Measurements from ENCODE around the gene SSBP2. TPM values are rescaled to one million over a fixed set of nuclear protein-coding genes. Genes with fewer than 3 reads are reported as not detected.
A peak's percentile ranks its signal among the peaks of the same experiment; 100 is the strongest.

SSBP2 gene
- total RNA-seq, 2 donors from 2014 or later = 11.1 to 28.0 TPM

DNA sequence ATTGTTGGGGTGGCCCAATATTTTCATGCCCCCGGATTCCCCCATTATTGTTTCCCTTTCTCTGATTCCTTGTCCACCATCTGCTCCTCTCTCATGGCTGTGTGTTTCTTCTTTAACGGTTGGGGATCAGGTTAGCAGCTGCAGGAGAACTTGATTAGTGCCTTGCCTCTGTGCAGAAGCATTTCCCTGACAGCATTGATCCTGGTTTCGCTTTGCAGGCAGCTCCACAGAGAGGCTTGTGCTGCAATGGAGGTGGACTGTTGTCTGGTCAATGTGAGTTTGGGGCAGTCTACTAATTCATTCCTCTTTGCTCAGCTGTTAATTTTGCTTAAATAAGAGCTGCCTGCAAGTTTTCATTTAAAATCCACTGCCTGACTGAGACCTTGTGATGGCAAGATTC is 32.5 kb upstream of the SSBP2 start:
- DNase-seq = no peak
- intact Hi-C loops (cut with DNase I) = no loop called here
- Histone ChIP-seq H3K9me3 (no peaks in the 10 kb centered on the region), H3K9ac (ENCODE audit: low read depth in 2 of 2, low read length in 2 of 2) (no peak overlapping the region), H3K27ac (no peak overlapping the region), H3K27me3 (no peaks in the 10 kb centered on the region), H3K36me3 (no peaks in the 10 kb centered on the region), H3K4me1 (peaks cover 2% of the 10 kb centered on the region), H3K4me3 (no peak overlapping the region)
- TF ChIP-seq, protein P1, sequence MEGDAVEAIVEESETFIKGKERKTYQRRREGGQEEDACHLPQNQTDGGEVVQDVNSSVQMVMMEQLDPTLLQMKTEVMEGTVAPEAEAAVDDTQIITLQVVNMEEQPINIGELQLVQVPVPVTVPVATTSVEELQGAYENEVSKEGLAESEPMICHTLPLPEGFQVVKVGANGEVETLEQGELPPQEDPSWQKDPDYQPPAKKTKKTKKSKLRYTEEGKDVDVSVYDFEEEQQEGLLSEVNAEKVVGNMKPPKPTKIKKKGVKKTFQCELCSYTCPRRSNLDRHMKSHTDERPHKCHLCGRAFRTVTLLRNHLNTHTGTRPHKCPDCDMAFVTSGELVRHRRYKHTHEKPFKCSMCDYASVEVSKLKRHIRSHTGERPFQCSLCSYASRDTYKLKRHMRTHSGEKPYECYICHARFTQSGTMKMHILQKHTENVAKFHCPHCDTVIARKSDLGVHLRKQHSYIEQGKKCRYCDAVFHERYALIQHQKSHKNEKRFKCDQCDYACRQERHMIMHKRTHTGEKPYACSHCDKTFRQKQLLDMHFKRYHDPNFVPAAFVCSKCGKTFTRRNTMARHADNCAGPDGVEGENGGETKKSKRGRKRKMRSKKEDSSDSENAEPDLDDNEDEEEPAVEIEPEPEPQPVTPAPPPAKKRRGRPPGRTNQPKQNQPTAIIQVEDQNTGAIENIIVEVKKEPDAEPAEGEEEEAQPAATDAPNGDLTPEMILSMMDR (IDR thresholded peaks at IDR 0.05) = no peak

- H3K4me1 ChIP-seq = peaks cover 3% of the 10 kb centered on the region
- no peak overlapping the region for H3K9ac ChIP-seq (ENCODE audit: low read depth in 2 of 2, low read length in 2 of 2)
- H3K4me3 ChIP-seq = no peak overlapping the region
- H3K27me3 ChIP-seq = no peaks in the 10 kb centered on the region
- TF ChIP-seq, protein P1 (IDR thresholded peaks at IDR 0.05) = no peak
- no peaks in the 10 kb centered on the region for H3K9me3 ChIP-seq
- intact Hi-C loops (cut with DNase I) = no loop called here
- DNase-seq = no peak
- no peaks in the 10 kb centered on the region for H3K36me3 ChIP-seq
- no peak overlapping the region for H3K27ac ChIP-seq
These were observed 31.9 kb upstream of the SSBP2 start for GRCh38 chr5:81782811-81783210.

DNA sequence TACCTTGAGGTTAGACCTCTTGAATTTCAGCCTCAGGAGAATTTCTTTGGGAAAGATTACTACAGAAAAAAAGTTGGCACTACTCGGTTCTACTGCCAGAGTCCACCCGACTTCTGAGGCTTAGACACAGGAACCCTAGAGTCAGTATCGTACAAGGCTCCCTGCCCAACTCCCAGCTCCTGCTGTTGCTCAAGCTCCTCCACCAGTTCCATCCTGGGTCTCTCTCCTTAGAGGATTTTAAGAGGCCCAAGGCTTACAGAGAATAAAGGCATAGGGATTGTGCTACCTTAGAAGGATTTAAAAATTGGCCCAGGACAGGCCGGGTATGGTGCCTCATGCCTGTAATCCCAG is 29.0 kb upstream of the SSBP2 start:
- TF ChIP-seq, protein P1 (IDR thresholded peaks at IDR 0.05) = no peak
- peak overlapping the region; percentile 75 for H3K27ac ChIP-seq
- H3K9me3 ChIP-seq = no peaks in the 10 kb centered on the region
- intact Hi-C loops (cut with DNase I) = no loop called here
- H3K27me3 ChIP-seq = no peaks in the 10 kb centered on the region
- peak overlapping the region in 1 of 2 donors; percentile 52 for H3K9ac ChIP-seq (ENCODE audit: low read depth in 2 of 2, low read length in 2 of 2)
- H3K4me3 ChIP-seq = no peak overlapping the region
- H3K36me3 ChIP-seq = no peaks in the 10 kb centered on the region
- DNase-seq = no peak
- peaks cover 3% of the 10 kb centered on the region for H3K4me1 ChIP-seq

DNA sequence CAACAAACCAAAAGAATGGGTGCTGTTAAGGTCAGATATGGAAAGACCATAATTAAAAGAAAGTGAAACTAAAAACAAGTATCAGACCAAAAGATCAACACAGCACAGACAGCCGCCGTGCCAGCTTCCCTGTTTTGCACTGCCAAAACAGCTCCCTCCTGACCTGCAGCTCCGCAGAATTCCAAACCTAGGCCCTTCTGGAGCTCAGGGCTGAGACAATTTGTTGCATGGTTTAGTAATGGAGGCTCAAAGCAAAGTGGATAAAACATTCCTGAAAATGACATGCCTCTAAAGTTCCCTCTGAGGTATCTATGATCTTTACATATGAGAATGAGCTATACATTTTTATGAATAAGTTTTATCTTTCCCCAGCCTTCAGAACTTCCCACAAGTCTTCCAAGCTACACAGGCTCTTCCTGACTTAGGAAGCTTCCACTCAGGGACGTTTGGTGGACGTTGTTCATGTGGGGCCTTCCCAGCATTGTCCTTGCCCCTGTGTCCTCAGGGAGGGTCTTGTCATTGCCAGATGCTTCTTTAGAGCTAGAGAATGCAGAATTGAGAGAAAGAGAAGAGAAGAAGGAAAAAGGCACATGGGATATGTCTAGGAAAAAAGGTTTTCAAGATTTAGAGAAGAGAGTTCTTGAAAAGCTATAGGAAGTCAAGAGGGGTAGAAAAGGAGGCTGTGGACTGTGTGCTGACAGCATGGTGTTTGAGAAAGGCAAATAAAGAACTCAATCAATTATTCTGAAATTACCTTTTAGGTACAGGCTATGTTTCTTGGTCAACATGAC is 28.4 kb upstream of the SSBP2 start:
- peak overlapping the region; percentile 75 for H3K27ac ChIP-seq
- TF ChIP-seq, protein P1 (IDR thresholded peaks at IDR 0.05) = no peak
- H3K4me1 ChIP-seq = peaks cover 3% of the 10 kb centered on the region
- H3K4me3 ChIP-seq = peak overlapping the region; percentile 16
- no peaks in the 10 kb centered on the region for H3K27me3 ChIP-seq
- DNase-seq = peak; percentile 58
- intact Hi-C loops (cut with DNase I) = no loop called here
- peak overlapping the region; percentile 52 to 66 for H3K9ac ChIP-seq (ENCODE audit: low read depth in 2 of 2, low read length in 2 of 2)
- no peaks in the 10 kb centered on the region for H3K36me3 ChIP-seq
- no peaks in the 10 kb centered on the region for H3K9me3 ChIP-seq

DNA sequence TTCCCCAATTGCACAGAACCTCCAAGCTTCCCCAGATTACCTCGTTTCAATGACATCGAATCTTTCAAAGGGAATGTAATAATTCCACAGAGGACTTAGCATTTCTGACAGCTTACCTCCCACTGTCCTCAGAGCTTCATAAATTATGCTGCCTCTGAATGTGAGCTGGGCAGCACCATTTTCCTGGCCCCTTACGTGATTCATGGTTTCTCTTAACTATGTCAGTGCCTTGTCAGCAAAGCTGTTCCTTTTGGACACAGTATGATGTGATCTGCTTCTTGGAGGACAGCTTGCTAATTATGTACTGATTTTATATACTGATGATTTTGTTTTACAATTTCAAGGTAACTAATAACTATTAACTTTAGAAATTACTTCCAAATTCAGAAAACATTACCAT is 27.7 kb upstream of the SSBP2 start:
- H3K4me3 ChIP-seq = peak overlapping the region; percentile 16
- no peaks in the 10 kb centered on the region for H3K9me3 ChIP-seq
- no peaks in the 10 kb centered on the region for H3K27me3 ChIP-seq
- peak overlapping the region in 1 of 2 donors; percentile 66 for H3K9ac ChIP-seq (ENCODE audit: low read depth in 2 of 2, low read length in 2 of 2)
- intact Hi-C loops (cut with DNase I) = no loop called here
- no peak for DNase-seq
- peak overlapping the region; percentile 75 for H3K27ac ChIP-seq
- H3K36me3 ChIP-seq = no peaks in the 10 kb centered on the region
- TF ChIP-seq, protein P1 (IDR thresholded peaks at IDR 0.05) = no peak
- H3K4me1 ChIP-seq = peaks cover 3% of the 10 kb centered on the region

Data from colonic mucosa (tissue), 4 donors.